ENCODE measurements around the gene CYP2R1.
A peak's percentile ranks its signal among the peaks of the same experiment; 100 is the strongest.
"Not testable (repeated sequence)": the region's sequence is repeated elsewhere in the genome, so short reads cannot be mapped to it uniquely, and the experiment has no call there.

Gene CYP2R1

GRCh38 chr11:14892577-14892976 is 546 bp upstream of the CYP2R1 start:
- no peak for DNase-seq (ENCODE audit: low spot score)

DNA sequence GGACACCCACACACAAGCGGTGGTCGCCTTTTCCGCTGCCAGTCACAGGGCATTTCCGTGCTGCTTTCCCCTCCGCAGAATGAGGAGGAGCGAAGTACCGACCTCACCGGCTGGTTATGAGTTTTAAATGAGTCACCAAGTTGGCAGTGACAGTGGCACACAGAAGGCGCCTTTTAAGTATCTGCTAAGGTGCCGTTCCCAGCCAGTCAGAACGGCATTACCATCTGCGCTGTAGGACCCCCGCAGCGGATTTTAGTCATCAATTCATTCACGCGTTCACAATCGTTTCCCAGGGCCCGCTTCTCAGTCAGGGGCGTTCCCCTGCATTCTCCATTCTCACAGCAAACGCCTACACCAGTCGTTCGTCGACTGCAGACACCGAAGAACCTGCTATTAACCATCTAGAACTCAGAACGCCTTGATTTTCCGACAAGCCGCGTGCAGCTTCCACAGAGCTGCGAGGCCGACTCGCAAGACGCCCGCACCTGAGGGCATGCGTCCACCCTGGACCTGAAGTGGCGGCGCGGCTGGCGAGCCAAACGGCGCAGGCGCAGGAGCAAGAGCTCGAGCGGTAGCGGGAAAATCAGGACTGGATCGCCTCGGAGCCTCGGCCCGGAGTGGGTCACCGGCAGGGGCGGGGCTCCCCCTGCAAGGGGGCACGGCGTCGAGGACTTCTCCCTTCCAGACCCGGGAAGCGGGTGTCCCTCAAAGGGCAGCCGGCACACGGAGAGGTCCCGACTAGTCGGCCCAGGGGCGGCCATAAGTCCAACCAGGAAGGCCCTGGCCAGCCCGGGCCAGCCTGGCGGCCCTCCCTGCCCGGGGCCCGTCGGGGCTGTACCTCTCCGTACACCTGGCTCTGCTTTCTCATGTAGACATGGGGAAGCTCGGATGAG is 642 bp downstream of the CYP2R1 start:
- peak; percentile 81 for DNase-seq (ENCODE audit: low spot score)

DNA sequence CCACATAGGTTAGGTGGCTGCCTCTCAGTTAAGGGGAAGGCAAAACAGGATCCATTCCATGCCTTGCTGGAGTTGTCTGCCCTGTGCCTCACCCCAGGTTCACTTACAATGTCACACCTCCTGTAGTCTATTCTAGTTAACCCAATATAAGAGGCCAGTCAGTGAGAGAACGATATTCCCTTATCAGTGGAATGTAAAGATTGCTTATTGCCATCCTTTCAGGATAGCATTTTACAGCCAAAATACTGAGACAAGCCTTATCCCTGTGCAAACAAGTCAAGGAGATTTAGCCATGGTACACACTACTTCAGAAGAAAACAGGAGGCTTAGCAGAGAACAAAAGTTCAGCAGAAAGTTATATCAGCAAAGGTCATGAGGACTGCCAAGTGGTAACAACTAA is 5.5 kb downstream of the CYP2R1 start:
- DNase-seq (ENCODE audit: low spot score), result no peak

DNA sequence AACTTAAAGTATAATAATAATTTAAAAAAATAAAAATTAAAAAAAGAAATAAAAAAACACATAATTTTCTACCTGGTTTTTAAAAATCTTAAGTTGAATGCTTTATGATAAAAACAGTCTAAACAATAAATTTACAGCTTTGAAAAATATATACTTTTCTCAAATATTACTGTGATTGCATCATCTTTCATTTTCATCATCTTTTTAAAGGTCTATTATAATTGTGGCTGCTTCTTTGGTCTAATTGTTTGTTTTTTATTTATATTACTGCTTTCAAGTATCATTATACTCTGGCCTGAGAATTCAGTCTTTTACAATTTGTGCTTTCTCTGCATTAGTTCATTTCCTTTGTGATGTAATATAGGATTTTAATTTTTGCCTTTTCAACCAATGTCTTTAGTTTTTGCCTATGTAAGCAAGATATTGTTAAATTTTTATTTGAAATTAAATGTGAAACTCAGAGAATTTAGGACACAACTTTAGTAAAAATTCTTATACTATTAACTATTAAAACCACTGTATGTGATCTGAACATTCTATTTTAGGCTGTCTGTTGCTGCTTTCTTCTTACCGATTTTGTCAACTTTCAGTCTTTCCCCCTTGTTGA is 7.3 kb downstream of the CYP2R1 start:
- DNase-seq (ENCODE audit: low spot score), result no peak

GRCh38 chr11:14883683-14884082 is 8.3 kb downstream of the CYP2R1 start:
- not testable (repeated sequence) for DNase-seq (ENCODE audit: low spot score)

GRCh38 chr11:14882196-14882595 is 9.8 kb downstream of the CYP2R1 start:
- no peak for DNase-seq (ENCODE audit: low spot score)

DNA sequence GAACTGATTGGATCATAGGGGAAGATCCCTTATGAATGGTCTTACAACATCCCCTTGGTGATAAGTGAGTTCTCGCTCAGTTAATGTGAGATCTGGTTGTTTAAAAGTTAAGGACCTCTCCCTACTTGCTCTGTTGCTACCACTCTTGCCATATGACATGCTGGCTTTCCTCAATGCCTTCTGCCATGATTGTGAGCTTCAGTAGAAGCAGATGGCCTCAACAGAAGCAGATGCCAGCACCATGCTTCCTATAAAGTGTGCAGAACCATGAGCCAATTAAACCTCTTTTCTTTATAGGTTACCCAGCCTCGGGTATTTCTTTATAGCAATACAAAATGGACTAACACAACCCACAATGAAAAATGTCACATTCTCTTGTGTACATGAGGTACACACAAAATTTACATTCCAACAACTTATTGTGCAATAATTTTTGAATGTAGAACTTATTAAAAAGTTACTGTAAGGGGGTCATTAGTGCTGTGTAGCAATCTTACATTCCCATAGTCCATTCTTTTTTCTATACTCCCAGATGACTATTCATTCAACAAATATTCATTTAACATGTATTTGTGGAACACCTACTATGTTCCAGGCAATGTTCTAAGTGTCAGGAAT is 10.3 kb downstream of the CYP2R1 start:
- no peak for DNase-seq (ENCODE audit: low spot score)

GRCh38 chr11:14875163-14875562 is 16.9 kb downstream of the CYP2R1 start:
- DNase-seq (ENCODE audit: low spot score), result no peak

- no peak for DNase-seq (ENCODE audit: low spot score)
These were observed 18.4 kb downstream of the CYP2R1 start for GRCh38 chr11:14873632-14874031.

GRCh38 chr11:14872032-14872431 is 20.0 kb downstream of the CYP2R1 start:
- DNase-seq (ENCODE audit: low spot score), result no peak

DNA sequence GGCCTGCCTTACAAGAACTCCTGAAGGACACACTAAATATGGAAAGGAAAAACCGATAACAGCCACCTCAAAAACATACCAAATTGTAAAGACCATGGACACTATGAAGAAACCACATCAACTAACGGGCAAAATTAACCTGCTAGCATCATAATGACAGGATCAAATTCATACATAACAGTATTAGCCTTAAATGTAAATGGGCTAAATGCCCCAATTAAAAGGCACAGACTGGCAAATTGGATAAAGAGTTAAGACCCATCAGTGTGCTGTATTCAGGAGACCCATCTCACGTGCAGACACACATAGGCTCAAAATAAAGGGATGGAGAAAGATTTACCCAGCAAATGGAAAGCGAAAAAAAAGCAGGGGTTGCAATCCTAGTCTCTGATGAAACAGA is 28.3 kb downstream of the CYP2R1 start:
- DNase-seq (ENCODE audit: low spot score), result not testable (repeated sequence)

DNA sequence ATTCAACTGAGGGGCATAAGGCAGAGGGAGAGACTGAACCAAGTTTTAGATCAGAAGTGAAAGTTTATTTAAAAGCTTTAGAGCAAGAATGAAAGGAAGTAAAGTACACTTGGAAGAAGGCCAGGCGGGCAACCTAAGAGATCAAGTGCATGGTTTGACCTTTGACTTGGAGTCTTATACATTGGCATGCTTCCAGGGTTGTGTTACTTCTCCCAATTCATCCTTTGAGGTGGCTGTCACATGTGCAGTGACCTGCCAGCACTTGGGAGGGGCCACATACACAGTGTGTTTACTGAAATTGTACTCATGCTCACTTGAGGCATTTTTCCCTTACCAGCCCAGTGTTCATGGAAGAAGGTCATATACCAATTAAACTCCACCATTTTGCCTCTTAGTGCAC is 30.4 kb downstream of the CYP2R1 start:
- DNase-seq (ENCODE audit: low spot score), result no peak

GRCh38 chr11:14860511-14860910 is 31.5 kb downstream of the CYP2R1 start:
- no peak for DNase-seq (ENCODE audit: low spot score)

DNA sequence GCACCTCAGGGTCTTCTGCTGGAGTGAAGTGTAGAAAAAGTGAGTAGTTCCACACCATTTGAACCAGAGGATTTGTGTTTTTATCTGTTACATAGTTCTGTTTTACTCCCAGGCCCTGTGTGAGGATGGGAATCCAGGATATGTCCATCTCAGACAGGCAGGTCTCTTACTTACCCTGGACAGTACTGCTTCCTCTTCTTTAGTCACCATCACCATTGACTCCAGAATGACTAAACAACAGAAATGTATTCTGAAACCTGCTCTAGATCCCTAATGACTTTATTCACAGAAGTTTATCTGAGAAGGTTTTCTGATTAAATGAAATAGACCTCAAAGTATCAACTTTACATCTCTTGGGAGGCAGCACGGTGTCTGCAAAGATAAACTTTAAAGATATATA is 33.6 kb downstream of the CYP2R1 start:
- DNase-seq (ENCODE audit: low spot score), result no peak

- no peak for DNase-seq (ENCODE audit: low spot score)
These were observed 34.4 kb downstream of the CYP2R1 start for GRCh38 chr11:14857621-14858020.

DNA sequence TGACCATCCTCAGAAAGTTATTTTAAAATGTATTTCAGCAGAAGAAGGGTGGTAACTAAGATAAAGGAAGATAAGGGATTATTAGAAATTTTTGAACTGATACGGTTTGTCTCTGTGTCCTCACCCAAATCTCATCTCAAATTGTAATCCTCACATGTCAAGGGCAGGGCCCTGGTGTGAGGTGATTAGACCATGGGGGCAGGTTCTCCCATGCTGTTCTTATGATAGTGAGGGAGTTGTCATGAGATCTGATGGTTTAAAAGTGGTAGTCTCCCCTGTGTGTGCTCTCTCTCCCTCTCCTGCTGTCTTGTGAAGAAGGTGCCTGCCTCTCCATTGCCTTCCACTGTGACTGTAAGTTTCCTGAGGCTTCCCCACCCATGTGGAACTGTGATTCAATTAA is 36.1 kb downstream of the CYP2R1 start:
- no peak for DNase-seq (ENCODE audit: low spot score)

DNA sequence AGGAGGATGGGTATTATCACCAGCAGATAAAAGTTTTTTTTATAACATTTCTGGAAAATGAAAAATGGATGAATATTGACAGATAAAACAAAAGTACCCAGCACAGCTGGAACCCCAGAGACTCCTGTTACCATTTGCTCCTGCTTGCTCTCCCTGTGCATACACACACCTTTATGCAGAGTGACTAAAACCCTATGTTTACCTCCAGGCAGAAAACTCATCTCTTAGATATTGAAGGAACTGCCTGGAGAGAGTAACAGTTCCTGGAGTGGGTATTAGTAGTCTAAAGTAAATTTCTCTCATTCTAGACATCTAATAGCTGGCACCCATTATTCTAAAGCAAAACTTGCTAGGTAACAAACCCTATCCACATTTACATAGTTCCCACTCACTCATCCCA is 38.0 kb downstream of the CYP2R1 start:
- DNase-seq (ENCODE audit: low spot score), result no peak

- DNase-seq (ENCODE audit: low spot score), result no peak
These were observed 39.4 kb downstream of the CYP2R1 start for GRCh38 chr11:14852571-14853177.

- DNase-seq (ENCODE audit: low spot score), result no peak
These were observed 50.0 kb downstream of the CYP2R1 start for GRCh38 chr11:14842002-14842401.

- DNase-seq (ENCODE audit: low spot score), result no peak
These were observed 56.2 kb downstream of the CYP2R1 start for GRCh38 chr11:14835496-14836492.
